GM12872 (cell line): ENCODE measurements around the gene DNAI2.

Experiments used
- TF ChIP-seq, protein P1 (sequence below): IDR thresholded peaks from 3 replicates; pipeline ENCODE4 v1.5.1; 2011; ENCODE audit warnings: low read depth, mild to moderate bottlenecking, low read length, moderate library complexity; ENCODE audit not compliant: insufficient read depth

The DNAI2 gene

DNA sequence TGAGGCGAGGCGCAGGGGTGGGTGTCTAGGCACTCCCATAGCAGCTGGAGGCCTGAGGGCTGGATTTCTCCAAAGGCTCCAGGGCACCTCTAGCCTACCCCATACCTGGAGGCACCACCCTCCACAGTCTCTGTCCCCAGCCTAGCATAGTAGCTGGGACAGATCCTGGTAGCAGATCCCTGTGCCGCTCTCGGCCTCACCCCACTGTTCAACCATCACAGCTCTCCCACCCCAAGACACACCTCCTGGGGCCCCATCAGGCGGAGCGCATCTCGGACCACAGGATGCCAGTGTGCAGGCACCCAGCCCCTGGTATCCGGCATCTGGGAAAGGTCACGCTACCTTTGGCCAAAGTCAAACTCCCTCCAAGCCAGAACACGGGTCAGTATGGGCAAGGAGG is 80.5 kb downstream of the DNAI2 start:
- TF ChIP-seq, protein P1, sequence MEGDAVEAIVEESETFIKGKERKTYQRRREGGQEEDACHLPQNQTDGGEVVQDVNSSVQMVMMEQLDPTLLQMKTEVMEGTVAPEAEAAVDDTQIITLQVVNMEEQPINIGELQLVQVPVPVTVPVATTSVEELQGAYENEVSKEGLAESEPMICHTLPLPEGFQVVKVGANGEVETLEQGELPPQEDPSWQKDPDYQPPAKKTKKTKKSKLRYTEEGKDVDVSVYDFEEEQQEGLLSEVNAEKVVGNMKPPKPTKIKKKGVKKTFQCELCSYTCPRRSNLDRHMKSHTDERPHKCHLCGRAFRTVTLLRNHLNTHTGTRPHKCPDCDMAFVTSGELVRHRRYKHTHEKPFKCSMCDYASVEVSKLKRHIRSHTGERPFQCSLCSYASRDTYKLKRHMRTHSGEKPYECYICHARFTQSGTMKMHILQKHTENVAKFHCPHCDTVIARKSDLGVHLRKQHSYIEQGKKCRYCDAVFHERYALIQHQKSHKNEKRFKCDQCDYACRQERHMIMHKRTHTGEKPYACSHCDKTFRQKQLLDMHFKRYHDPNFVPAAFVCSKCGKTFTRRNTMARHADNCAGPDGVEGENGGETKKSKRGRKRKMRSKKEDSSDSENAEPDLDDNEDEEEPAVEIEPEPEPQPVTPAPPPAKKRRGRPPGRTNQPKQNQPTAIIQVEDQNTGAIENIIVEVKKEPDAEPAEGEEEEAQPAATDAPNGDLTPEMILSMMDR: no peak

DNA sequence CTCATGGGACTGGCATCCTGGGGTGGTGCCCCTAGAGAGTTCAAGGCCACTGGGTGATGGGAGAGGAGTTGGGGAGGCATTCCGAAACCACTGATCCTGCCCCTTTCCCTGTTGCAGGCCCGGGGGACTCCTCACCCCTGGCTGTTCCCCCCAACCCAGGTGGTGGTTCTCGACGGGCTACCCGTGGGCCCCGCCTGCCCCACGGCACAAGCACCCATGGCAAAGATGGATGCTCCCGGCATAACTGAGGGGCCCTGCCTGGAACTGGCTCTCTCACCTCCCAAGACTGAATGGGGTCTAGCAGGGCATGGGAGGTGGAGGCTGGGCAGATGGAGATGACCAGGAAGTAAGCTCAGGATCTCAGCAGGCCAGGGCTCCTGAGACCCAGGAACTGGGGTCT is 81.0 kb downstream of the DNAI2 start:
- TF ChIP-seq, protein P1: no peak

DNA sequence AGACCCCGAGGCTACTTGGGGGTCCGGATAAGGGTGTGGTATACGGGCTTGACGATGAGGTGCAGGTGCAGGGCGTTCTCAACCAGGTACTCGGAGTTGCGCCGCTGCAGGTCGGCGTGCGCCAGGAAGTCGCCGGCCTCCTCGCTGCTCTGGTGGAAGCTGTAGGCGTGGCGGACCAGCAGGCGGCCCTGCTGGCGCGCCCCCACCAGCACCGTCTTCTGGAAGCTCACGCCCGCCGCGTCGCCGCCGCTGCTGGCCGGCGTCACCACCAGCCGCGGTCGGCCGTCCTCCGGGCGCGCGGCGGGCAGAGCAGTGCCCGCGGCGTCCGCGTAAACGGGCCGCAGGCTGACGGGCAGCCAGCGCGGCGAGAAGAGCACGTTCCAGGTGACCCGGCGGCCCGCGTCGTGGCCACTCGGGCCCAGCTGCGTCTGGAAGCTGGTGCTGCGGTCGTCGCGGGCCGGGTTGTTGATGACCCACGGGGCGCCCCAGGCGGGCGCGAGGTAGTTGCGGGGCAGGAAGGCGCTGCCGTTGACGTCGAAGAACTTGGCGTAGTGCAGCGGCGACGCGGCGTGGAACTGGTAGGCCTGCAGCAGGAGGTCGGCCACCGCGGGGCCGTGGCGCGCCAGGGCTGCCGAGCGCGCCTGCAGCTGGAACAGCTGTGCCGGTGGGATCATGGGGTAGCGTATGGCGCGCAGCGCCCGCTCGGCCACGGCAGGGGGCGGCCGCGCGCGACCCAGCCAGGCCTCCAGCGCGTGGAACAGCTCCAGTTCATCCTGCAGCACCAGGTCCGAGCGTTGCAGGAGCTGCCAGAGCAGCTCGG is 82.8 kb downstream of the DNAI2 start:
- TF ChIP-seq, protein P1: no peak

DNA sequence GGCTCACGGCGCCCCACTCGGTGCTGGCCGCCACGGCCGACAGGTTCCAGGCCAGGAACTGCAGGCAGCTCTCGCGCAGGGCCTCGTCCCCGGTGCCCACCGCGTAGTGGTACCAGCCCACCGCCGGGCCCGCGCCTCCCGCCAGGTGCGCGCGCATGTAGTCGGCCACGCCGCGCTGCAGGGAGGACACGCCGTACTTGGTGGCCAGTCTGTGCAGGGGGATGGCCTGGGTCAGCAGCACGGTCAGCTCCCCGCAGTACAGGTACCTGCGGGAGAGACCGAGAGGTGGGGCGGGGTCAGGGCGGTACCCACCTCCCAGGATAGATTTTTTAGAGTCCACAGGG is 83.4 kb downstream of the DNAI2 start:
- TF ChIP-seq, protein P1: no peak

DNA sequence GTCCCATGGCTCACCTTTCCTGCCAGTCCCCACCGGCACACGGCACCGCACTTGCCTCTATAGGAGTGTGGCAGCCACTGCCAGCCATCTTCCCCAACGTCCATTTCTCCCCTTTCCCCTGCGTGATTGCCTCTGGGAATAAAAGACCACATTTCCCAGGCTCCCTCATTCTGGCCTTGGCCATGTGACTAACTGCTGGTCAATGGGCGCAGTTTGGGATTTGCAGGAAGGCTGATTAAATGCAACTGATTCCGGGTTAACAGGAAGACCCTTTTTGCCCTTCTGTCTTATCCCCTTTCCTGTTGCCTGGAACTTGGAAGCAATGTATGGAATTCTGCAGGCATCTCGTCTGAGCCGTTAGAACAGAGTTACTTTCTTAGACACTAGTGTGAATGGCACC is 84.7 kb downstream of the DNAI2 start:
- TF ChIP-seq, protein P1: no peak

DNA sequence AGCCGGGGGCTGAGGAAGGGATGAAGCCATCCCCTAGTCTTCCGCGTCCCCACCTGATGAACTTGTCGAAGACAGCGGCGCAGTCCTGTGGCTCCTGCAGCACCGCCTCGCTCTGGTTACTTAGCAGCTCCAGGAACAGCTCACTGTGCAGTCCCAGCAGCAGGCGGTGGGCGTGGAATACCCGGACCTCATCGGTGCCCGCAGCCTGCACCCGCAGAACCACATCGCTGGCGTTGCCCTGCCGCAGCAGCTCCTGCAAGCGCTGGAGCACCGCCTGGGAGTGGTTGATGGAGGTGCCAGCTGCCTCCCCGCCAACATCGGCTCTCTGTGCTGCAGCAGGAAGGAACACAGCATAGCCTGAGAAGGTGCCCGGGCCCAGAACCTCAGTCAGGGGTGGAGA is 85.9 kb downstream of the DNAI2 start:
- TF ChIP-seq, protein P1: no peak

DNA sequence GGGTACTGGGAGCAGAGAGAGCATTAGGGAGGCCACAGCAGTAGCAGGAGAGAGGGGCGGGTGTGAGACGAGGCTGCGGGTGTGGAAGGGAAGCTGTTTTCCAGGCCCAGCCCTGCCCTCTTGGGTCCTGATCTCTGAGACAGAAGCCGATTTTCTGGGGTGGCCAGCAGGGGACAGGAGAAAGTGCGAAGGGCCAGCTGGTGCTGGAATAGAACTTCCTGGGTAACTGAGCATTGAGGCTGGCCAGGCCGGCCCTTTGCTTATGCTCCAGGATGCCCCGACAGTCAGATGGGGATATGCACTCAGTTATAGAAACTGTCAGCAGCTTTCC is 86.8 kb downstream of the DNAI2 start:
- TF ChIP-seq, protein P1: no peak
